BJ (cell line): ENCODE measurements around the gene IFI27L2. TPM values are rescaled to one million over a fixed set of nuclear protein-coding genes. Genes with fewer than 3 reads are reported as not detected.

ENCODE experiments used
- CTCF ChIA-PET: fragments of 350-600 bp; formaldehyde crosslinking; extraction: SDS; loops from one replicate; lab custom pipeline; 2021; ENCODE audit warnings: antibody characterized with exemption, inconsistent platforms; lab: Yijun Ruan, JAX
- POLR2A ChIA-PET: fragments of 300-600 bp; sonication (Branson Sonifier 250); formaldehyde crosslinking; extraction: SDS; loops from one replicate; lab custom pipeline; 2021; ENCODE audit warnings: antibody characterized with exemption; lab: Charles Lee
- DNase-seq: peaks from one replicate; pipeline ENCODE4 v3.0.0-alpha.2; 2011; ENCODE audit warnings: low read depth
- H3K27me3 ChIP-seq: 2 replicates; pipeline ENCODE4 v1.6.0; 2011; ENCODE audit warnings: low read length; ENCODE audit not compliant: control insufficient read depth, insufficient read depth
- H3K36me3 ChIP-seq: 2 replicates; pipeline ENCODE4 v1.5.1; 2011; ENCODE audit warnings: low read length; ENCODE audit not compliant: control insufficient read depth, insufficient read depth
- H3K4me3 ChIP-seq: 2 replicates; pipeline ENCODE4 v1.5.1; 2011; ENCODE audit warnings: low read depth, mild to moderate bottlenecking, control low read depth, low read length
- polyA plus RNA-seq: library from polyadenylated mRNA; depleted of rRNA; stranded (reverse); fragments of >200 nt; gene quantifications from 2 replicates; pipeline ENCODE4 v1.2.3, GENCODE V29; 2011
- TF ChIP-seq, protein P1 (sequence below): IDR thresholded peaks from 2 replicates; pipeline ENCODE4 v1.5.1; 2011; ENCODE audit warnings: low read depth, mild to moderate bottlenecking, control low read depth, inconsistent platforms, low read length, moderate library complexity; ENCODE audit not compliant: insufficient read depth

IFI27L2 gene
- polyA plus RNA-seq, 1 experiment = 201 TPM

DNA sequence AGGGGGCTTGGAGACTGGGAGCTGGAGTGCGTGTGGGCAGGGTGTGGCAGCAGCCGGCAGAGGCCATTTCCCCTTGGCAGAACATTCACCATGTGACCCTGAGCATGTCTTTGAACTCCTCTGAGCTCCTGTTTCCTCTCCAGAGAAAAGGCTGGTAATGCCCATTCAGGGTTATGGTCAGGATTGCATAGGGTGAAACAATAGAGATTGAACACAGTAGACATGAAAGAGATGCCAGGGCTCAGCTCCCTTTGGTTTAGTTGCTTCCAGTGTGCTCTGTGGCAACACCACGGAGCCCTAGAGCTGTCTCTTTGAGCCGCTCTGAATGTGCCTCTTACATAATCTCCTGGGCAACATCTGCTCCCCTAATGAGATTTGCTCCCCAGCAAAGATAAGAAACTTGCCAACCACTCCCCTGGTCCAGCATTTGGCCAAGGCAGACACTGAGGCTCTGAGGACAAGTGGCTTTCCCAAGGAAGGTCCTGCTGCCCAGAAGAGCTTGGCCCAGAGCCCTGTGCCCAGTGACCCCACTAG is 14.3 kb downstream of the IFI27L2 start:
- CTCF ChIA-PET = interaction anchor here (0.6 to 1.5 kb wide), 7 partner anchors 9 to 78 kb away, joined by 3 to 5 read pairs (median 5); partner anchors contain the start of gene IFI27L2
- H3K4me3 ChIP-seq = no peak overlapping the region
- no peak for DNase-seq
- no peaks in the 10 kb centered on the region for H3K36me3 ChIP-seq
- H3K27me3 ChIP-seq = no peaks in the 10 kb centered on the region; the same call in 1 of the 2 replicates
- TF ChIP-seq, protein P1, sequence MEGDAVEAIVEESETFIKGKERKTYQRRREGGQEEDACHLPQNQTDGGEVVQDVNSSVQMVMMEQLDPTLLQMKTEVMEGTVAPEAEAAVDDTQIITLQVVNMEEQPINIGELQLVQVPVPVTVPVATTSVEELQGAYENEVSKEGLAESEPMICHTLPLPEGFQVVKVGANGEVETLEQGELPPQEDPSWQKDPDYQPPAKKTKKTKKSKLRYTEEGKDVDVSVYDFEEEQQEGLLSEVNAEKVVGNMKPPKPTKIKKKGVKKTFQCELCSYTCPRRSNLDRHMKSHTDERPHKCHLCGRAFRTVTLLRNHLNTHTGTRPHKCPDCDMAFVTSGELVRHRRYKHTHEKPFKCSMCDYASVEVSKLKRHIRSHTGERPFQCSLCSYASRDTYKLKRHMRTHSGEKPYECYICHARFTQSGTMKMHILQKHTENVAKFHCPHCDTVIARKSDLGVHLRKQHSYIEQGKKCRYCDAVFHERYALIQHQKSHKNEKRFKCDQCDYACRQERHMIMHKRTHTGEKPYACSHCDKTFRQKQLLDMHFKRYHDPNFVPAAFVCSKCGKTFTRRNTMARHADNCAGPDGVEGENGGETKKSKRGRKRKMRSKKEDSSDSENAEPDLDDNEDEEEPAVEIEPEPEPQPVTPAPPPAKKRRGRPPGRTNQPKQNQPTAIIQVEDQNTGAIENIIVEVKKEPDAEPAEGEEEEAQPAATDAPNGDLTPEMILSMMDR = no peak
- POLR2A ChIA-PET = no interaction called here

DNA sequence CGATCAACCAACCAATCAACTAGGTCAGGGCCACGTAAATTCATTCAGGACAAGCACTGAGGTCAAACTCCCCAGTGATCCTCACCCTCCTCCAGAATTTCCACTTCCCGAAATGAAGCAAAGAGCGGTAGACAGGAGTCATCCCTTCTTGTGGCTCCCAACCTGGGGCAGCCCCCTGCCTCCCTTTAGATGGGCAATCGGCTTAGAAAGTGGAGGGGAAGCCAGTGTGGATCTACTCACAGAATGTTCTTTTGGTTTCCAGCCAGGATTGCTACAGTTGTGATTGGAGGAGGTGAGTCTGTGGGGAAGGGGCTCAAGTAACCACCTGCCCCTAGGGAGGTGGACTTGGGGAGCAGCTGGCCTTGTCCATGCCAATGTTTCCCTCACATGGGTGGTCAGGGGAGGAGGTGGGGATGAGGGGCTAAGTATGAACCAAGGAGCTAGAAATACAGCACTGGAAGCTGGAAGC is 14.8 kb downstream of the IFI27L2 start:
- no peak overlapping the region for H3K4me3 ChIP-seq
- no peaks in the 10 kb centered on the region; the same call in 1 of the 2 replicates for H3K27me3 ChIP-seq
- H3K36me3 ChIP-seq = no peaks in the 10 kb centered on the region
- POLR2A ChIA-PET = no interaction called here
- CTCF ChIA-PET = interaction anchor here (0.9 to 1.5 kb wide), 6 partner anchors 10 to 88 kb away, joined by 3 to 5 read pairs (median 5); partner anchors contain the start of gene OTUB2
- DNase-seq = no peak
- TF ChIP-seq, protein P1 = no peak

DNA sequence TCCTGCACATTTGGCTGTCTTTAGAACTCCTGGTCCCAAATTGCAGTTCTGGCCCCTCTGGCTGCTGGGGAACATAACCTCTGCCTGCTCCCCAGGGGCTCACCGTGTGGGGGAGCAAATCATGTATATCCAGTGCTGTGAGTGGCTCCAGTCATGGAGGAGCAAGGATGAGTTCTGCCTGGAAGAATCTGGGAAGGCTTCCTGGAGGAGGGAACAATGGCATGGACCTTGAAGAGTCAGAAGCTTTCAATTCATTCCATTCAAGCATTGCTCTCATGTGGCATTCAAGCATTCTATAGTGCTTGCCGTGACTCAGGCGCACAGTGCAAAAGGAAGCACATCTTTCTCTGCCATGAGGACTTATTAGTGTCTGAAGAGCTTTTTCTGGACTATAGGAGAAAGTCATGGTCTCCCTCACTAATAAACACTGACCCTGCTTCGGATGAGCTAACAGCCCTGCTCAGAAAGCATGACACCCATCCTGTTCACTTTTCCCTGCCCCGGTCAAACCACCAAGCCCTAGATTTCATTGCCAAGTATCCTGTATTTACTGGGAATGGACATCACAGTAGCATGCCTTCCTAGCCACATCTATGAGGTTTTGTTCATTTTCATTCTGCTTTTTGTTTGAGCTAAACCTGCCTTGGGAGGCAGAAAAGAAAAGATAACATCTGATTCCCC is 15.4 kb downstream of the IFI27L2 start:
- no peak for DNase-seq
- Histone ChIP-seq H3K27me3 (no peaks in the 10 kb centered on the region; the same call in 1 of the 2 replicates), H3K4me3 (no peak overlapping the region), H3K36me3 (no peaks in the 10 kb centered on the region)
- CTCF ChIA-PET = interaction anchor here (0.6 to 1.5 kb wide), 8 partner anchors 10 to 88 kb away, joined by 3 to 5 read pairs (median 5); partner anchors contain the start of gene OTUB2
- TF ChIP-seq, protein P1 = no peak
- POLR2A ChIA-PET = no interaction called here

DNA sequence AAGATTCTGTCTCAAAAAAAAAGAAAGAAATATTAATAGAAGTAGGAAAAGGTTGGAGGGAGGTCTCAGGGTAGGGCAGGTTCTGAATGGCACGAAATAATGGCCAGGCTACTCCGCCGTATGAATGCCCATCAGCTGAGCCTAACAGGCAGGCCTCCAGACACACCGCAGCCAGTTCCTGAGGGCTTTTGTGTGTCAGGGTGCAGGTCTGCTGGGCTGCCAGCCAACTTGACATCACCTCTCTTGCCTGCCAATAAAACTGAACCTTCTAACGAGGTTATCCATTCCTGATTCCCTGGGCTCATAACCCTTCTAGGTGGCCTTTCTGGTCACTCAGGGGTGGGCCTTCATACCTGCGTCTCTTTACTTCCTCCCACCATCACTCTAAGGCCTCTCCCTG is 15.9 kb downstream of the IFI27L2 start:
- CTCF ChIA-PET = interaction anchor here (0.6 to 1.5 kb wide), 6 partner anchors 9 to 87 kb away, joined by 3 to 5 read pairs (median 5); partner anchors contain the start of gene OTUB2
- no peak overlapping the region for H3K4me3 ChIP-seq
- H3K36me3 ChIP-seq = no peaks in the 10 kb centered on the region
- POLR2A ChIA-PET = no interaction called here
- H3K27me3 ChIP-seq = no peaks in the 10 kb centered on the region; the same call in 1 of the 2 replicates
- no peak for DNase-seq
- TF ChIP-seq, protein P1 = no peak

DNA sequence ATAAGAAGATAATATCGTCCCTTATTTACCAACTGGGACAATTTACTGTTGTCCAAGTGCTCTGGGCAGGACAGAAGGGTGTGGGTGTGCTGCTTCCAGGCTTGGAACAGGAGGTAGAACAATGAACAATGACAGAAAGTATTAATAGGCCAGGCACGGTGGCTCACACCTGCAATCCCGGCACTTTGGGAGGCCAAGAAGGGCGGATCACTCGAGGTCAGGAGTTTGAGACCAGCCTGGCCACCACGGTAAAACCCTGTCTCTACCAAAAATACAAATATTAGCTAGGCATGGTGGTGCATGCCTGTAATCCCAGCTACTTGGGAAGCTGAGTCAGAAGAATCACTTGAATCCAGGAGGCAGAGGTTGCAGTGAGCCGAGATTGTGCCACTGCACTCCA is 16.3 kb downstream of the IFI27L2 start:
- Histone ChIP-seq H3K27me3 (no peaks in the 10 kb centered on the region; the same call in 1 of the 2 replicates), H3K36me3 (no peaks in the 10 kb centered on the region), H3K4me3 (no peak overlapping the region)
- ChIA-PET CTCF (interaction anchor here (1.0 to 1.4 kb wide), 4 partner anchors 9 to 76 kb away, joined by 3 to 5 read pairs (median 4); no protein-coding TSS in a partner anchor), POLR2A (no interaction called here)
- no peak for DNase-seq
- TF ChIP-seq, protein P1 = no peak
